Measurements from ENCODE around the gene NPAS3. TPM values are rescaled to one million over a fixed set of nuclear protein-coding genes. Genes with fewer than 3 reads are reported as not detected.

The NPAS3 gene
- total RNA-seq, 1 donor from 2014 or later, result 2.0 TPM

GRCh38 chr14:33809396-33809981 lies 870.8 kb downstream of the NPAS3 start:
- Histone ChIP-seq H3K36me3 (ENCODE audit: control insufficient read depth, insufficient read depth, low read length) (no peaks in the 10 kb centered on the region), H3K27me3 (ENCODE audit: control insufficient read depth, insufficient read depth, low read length) (no peaks in the 10 kb centered on the region), H3K4me3 (ENCODE audit: low read depth, low read length) (no peak overlapping the region)
- DNase-seq (ENCODE audit: low read depth), result no peak
- TF ChIP-seq CTCF (IDR thresholded peaks at IDR 0.05; ENCODE audit: insufficient read depth, low read length, poor library complexity, severe bottlenecking), result no peak

GRCh38 chr14:33810308-33810707 lies 871.6 kb downstream of the NPAS3 start:
- TF ChIP-seq CTCF (IDR thresholded peaks at IDR 0.05; ENCODE audit: insufficient read depth, low read length, poor library complexity, severe bottlenecking), result no peak
- Histone ChIP-seq H3K27me3 (ENCODE audit: control insufficient read depth, insufficient read depth, low read length) (no peaks in the 10 kb centered on the region), H3K4me3 (ENCODE audit: low read depth, low read length) (no peak overlapping the region), H3K36me3 (ENCODE audit: control insufficient read depth, insufficient read depth, low read length) (no peaks in the 10 kb centered on the region)
- no peak for DNase-seq (ENCODE audit: low read depth)

- H3K36me3 ChIP-seq (ENCODE audit: control insufficient read depth, insufficient read depth, low read length), result no peaks in the 10 kb centered on the region
- no peak overlapping the region for H3K4me3 ChIP-seq (ENCODE audit: low read depth, low read length)
- H3K27me3 ChIP-seq (ENCODE audit: control insufficient read depth, insufficient read depth, low read length), result no peaks in the 10 kb centered on the region
- TF ChIP-seq CTCF (IDR thresholded peaks at IDR 0.05; ENCODE audit: insufficient read depth, low read length, poor library complexity, severe bottlenecking), result no peak
- no peak for DNase-seq (ENCODE audit: low read depth)
Observed at GRCh38 chr14:33811721-33812120, 873.0 kb downstream of the NPAS3 start.

- TF ChIP-seq CTCF (IDR thresholded peaks at IDR 0.05; ENCODE audit: insufficient read depth, low read length, poor library complexity, severe bottlenecking), result no peak
- H3K27me3 ChIP-seq (ENCODE audit: control insufficient read depth, insufficient read depth, low read length), result no peaks in the 10 kb centered on the region
- DNase-seq (ENCODE audit: low read depth), result no peak
Observed at GRCh38 chr14:33812181-33812580, 873.5 kb downstream of the NPAS3 start.

GRCh38 chr14:33812601-33813000 lies 873.9 kb downstream of the NPAS3 start:
- TF ChIP-seq CTCF (IDR thresholded peaks at IDR 0.05; ENCODE audit: insufficient read depth, low read length, poor library complexity, severe bottlenecking), result no peak
- no peaks in the 10 kb centered on the region for H3K27me3 ChIP-seq (ENCODE audit: control insufficient read depth, insufficient read depth, low read length)
- H3K4me3 ChIP-seq (ENCODE audit: low read depth, low read length), result no peak overlapping the region
- no peaks in the 10 kb centered on the region for H3K36me3 ChIP-seq (ENCODE audit: control insufficient read depth, insufficient read depth, low read length)
- no peak for DNase-seq (ENCODE audit: low read depth)

More at GRCh38 chr14:33812181-33812580, 873.5 kb downstream of the NPAS3 start:
- Histone ChIP-seq H3K36me3 (ENCODE audit: control insufficient read depth, insufficient read depth, low read length) (no peaks in the 10 kb centered on the region), H3K4me3 (ENCODE audit: low read depth, low read length) (no peak overlapping the region)

GRCh38 chr14:33814010-33814409 lies 875.3 kb downstream of the NPAS3 start:
- no peak for TF ChIP-seq CTCF (IDR thresholded peaks at IDR 0.05; ENCODE audit: insufficient read depth, low read length, poor library complexity, severe bottlenecking)
- no peak for DNase-seq (ENCODE audit: low read depth)
- Histone ChIP-seq H3K27me3 (ENCODE audit: control insufficient read depth, insufficient read depth, low read length) (no peaks in the 10 kb centered on the region), H3K36me3 (ENCODE audit: control insufficient read depth, insufficient read depth, low read length) (no peaks in the 10 kb centered on the region), H3K4me3 (ENCODE audit: low read depth, low read length) (no peak overlapping the region)

All from kidney epithelial cell (primary cell).